GM18511 (cell line): ENCODE measurements around the gene LIMS1.
"Not testable (repeated sequence)": the region's sequence is repeated elsewhere in the genome, so short reads cannot be mapped to it uniquely, and the experiment has no call there.

Experiments
- ATAC-seq: cut with Tn5 transposase; IDR thresholded peaks from one replicate; pipeline ENCODE4 v1.9.1; 2021; ENCODE audit warnings: mild to moderate bottlenecking, moderate library complexity; ENCODE audit not compliant: unreplicated experiment

Gene LIMS1

DNA sequence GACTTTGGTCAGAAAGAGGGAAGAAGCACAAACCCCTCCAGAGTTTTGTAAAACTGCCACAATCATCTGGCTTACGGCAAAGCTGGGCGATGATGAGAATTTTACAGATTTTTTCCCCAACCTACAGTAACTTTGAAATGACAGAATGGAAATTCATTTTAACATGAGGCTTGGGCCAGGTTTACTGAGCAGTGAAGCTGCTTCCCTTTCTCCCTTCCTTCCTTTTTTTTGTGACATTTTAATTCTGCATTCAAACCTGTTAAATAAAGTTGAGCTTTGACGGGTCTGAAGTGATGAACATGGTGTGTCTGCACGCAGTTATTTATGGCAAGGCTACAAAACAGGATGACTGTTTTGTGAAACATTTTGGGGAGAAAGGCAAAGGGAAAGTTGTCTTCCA lies 123.2 kb downstream of the LIMS1 start:
- ATAC-seq, result not testable (repeated sequence)

DNA sequence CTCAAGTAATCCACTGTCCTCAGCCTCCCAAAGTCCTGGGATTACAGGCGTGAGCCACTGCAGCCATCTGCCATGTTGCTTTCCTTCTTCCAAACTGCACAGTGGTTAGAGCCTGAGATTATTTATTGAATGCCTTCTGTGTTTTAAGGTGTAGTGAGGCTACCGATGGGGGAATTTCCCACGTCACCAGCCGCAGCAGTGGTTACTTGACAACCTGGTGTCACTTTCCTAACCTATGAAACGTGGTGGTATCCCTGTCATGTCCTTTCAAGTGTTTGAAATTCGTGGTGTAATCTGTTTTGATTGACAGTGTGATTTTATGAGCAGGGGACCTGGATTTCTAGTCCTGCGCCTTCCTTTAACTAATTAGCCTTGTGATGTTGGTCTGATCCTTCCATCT lies 124.3 kb downstream of the LIMS1 start:
- not testable (repeated sequence) for ATAC-seq

DNA sequence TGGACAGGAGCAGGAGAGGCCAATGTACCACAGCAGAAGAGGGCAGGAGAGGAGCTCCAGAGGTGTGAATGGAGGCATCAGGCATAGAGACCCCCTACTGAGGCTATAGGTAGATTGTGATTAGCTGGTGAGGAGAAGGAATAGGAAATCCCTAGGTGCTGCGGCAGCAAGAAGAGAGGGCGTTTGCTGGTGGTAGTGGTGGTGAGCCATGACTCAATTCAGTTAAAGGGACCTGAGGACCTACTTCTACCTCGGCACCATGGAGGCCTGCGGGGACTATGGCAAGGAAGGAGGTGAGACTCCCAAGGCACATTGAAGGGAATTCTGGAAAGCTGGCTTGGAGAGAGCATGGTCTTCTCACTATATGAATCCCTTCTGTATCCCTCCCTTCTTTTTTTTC lies 127.2 kb downstream of the LIMS1 start:
- ATAC-seq, result peak; percentile 14

DNA sequence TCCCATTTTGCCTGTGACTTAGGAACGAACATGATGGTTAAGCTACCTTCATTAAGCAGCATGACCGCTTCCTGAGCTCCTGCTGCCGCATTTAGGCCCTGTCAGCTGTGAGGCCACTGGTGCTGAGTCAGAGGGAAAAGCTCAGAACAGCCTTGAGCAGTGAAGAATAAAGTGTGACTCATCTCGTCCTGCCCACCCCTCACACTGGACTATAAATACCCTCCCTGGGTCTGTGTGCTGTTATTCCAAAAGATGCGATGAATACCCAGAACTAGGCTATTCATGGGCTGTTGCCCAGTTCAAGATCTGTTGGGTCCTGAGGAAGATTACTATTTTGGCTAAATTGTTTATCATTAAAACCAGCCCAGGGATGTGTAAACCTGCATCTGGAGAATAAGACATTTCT lies 127.9 kb downstream of the LIMS1 start:
- ATAC-seq, result peak; percentile 93

DNA sequence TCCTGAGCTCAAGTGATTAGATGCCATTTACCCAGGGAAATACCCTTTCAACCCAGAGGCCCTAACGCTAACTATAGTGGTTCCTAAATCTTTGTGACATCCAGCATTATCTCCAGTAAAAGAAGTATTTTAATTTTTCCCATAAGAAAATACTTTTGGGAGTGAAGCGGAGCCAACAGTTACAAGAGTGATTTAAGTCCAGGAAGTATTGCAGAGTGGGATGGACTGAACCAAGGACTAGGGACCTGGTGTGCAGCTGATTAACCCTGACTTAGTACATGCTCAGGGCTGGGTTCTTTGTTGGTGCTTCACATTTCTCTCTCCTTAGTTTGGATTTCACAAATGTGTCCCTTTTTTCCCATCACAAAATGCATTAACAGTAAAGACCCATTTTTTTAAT lies 129.1 kb downstream of the LIMS1 start:
- ATAC-seq, result not testable (repeated sequence)

DNA sequence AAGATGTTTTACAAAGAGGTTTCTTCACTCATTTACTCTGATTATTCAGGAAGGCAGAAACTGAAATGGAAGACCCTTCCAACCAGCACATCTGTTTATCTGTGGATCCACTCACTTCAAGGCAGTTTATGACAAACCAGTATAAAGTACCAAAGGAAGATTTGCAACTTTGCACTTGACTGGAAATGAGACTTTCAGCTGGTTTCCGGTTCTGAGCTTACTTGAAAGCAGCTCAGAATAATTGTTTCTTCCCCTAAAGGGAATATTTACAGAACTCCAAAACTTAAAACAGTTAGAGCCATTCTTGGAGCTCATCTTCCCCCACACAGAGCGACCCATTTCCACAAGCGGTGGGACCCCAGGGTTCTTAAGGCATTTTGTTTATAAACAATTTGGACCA lies 129.8 kb downstream of the LIMS1 start:
- peak; percentile 27 for ATAC-seq

DNA sequence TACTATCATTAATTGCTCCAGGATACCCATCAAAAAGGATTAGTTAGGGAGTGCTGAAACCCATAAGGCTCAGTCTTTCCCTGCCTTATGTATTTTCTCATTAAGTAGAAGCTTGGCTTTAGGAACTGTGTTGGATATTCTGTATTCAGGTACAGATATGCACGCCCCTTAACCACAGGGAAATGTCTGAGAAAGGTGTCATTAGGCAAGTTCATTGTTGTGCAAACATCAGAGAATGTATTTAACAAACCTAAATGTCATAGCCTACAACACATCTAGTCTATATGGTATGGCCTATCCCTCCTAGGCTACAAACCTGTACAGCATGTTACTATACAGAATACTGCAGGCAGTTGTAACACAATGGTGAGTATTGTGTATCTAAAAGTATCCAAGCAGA lies 130.7 kb downstream of the LIMS1 start:
- not testable (repeated sequence) for ATAC-seq

DNA sequence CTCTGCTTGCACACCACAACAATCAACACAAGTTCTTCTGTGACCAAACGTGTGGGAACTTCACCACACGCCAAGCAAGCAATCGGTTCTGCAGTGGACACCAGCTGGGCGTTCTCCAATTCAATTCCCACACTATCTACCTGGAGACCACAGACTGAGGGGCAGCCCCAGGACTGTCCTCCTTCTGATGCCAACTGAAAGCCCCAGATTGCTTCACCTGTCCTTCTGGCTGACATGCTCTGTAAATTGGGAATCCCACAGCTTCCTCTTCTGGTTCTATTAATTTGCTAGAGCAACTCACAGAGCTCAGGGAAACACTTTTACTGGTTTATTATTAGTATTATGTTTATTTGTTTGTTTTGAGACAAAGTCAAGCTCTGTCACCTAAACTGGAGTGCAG lies 131.7 kb downstream of the LIMS1 start:
- ATAC-seq, result not testable (repeated sequence)

DNA sequence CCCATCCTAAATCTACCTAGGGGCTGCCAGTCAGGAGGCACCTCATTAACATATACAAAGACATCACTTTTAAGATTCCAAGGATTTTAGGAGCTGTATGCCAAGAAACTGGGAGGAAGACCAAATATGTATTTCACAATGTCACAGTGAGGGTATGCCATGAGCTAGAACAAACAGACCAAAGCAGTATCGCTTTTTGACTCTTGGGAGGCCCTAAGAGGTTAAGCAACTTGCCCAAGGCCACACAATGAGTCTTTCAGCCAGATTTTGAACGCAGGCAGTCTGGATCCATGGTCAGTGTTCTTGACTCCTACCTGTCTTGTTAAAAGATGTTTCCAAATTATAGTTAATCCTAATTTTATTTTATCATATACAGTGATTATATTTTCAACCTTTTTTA lies 132.9 kb downstream of the LIMS1 start:
- not testable (repeated sequence) for ATAC-seq

DNA sequence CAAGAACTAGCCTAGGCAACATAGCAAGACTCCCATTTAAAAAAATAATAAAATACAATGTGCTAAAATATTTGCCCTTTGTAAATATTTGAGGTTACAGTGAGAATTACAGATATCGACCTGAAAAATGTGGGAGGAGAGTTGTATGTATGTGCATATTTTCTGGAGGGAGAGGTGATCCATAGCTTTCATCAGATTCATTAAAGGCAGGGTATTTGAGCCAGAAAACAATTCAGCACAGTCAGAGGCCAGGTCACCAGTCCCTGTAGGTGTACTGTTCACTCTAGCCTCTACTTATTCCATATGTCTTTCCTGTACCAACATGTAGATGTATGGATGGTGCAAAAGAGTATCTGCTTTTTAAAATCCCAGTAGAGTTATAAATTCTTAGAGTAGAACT lies 136.0 kb downstream of the LIMS1 start:
- not testable (repeated sequence) for ATAC-seq

DNA sequence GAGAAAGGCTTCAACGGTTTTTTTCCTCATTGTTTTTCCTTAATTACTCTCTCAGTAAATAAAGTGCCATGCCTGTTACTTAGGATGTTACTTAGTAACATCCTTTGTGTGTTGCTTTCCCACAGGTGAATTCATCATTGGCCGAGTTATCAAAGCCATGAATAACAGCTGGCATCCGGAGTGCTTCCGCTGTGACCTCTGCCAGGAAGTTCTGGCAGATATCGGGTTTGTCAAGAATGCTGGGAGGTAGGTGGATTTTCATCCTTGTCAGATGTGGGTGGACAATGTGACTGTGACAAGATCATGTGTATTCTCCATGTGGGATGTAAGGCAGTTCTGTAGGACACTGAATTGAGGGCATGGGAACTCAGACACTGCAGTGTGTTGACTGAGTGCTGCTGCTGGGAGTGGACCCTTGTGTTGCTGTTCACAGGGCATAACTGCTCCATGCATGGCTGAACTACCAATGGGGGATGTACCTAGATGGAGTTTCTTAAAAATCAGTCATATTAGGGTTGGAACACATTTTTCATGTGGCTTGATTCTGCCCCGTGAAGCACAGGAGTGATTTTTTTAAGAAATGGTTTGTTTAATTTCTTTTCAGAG lies 138.0 kb downstream of the LIMS1 start:
- not testable (repeated sequence) for ATAC-seq

DNA sequence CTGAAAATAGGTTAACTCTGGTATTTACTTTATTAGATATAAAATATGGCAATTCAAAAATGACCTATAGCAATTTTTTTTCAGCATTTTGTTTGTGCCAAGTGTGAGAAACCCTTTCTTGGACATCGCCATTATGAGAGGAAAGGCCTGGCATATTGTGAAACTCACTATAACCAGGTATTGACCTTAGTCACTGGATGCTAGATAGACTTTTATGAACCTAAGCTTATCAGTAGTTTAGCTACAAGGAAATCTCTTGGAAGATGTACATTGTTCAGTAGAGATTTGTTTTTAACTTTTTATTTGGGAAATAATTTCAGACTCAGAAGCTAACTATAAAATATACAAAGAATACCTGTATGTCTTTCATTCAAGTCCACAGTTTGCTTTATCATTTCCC lies 142.3 kb downstream of the LIMS1 start:
- ATAC-seq, result not testable (repeated sequence)

DNA sequence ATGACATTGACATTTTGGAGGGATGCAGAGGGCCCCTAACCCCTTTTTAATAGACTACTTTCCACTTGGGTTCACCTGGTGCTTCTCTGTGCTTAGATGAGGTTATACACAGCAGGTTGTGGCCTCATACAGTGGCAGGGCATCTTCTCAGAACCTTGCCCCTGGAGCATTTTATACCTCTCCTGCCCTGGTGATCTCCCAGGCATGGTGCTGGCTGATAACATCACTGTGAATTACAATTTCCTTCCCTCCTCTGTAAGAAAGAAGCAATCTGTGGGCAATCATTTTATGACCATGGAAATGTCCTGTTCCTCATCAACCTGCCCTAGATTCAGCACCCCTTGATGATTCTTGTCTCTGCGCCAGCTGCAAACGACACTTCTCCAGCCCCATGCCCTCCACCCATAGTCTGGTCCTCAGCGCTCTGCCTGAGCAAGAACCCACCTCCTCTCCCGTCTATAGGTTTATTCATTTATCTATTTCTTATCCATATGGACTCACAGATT lies 143.0 kb downstream of the LIMS1 start:
- ATAC-seq, result not testable (repeated sequence)

DNA sequence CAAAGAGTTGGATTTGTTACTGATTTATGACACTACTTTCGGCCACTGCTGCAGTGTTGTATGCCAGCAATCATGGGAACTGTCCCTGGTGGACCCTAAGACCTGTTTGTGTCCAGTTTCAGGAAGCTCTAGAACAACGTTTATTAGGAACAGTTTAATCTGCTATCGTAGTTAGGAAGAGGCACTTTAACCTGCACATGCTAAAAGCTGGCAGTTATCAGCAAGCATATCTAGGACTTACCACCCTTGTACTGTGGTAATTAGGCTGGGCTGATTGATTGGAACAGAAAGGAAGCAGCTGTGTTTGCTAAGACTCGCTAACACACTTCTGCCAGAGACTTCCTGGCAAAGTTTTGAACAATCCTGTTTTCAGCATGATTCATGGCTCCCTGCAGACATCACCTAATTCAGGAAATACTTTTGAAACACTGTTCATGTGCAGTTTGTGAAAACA lies 144.0 kb downstream of the LIMS1 start:
- not testable (repeated sequence) for ATAC-seq

DNA sequence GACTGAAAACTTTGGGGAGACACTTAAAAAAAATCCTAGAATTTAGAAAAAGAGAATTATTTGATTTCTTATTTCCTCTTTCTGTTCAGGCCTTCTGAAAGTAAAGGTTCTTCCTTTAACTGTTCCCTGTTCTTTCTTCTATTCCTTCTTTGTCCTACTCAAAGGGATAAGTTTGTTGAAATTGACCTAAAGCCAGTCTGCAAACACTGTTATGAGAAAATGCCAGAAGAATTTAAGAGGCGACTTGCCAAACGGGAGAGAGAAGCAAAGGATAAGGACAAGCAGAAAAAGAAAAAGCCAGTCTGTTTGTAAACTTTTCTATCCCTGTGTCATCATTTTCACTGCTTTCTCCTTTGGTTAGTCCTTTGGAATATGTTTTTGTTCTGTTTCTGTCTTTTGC lies 146.5 kb downstream of the LIMS1 start:
- not testable (repeated sequence) for ATAC-seq

DNA sequence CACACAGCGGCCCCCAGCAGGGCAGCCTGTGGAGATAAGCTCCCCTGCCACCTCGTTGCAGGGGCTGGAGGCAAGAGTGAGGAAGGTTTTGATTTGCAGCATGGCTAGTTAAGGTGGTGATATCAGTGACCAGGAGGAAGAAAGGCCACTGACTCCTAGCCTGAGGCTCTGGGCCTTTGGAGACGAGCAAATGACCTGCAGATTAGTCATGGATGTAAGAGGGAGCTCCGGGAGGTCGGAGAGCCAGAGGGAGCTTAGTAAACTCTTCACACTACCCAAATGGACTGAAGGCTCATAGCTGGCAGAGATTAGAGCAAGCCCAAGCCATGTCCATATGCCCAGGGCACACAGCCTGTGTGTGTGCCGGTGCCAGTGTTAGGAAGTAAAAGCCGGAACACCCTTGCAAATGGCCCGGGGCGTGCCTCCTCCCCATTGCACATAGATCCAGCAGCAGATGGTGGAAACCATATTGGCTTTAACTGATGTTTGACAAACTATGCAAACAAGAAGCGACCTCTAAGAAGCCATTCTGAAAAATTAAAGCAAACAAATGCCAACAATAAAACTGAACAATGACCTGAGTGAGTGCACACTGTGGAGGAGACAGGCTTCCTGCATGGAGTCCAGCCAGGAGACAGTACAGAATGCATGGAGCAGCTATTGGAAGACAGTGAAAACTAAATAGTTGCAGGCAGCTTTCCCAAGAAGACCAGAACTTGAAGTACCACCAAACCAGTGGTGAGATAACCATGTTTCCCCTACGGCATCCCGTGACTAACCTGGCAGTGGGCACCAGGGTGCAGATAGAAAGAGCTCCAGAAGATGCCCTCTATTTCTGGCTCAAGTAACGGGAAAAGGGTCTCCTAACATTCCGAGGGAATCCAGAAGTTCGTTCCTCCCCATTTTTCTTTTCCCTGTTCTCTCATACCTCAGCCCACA lies 154.8 kb downstream of the LIMS1 start:
- not testable (repeated sequence) for ATAC-seq

DNA sequence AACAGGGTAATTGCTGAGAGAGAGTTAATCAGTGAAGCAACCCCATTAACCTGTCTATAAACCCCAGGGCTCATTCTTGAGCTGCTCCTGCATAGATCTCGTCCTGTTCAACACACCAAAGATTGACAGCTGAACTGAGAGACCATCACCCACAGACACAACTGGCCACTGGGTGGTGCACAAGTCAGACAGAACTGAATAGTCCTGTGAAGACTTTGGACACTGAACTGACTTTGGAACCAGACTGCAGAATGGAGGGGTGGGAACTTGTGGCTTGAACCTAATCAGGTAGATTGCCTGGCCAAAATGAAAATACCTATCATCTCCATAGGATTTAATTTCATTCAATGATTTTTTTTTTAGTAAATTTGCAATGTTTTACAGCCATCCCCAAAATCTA lies 155.7 kb downstream of the LIMS1 start:
- ATAC-seq, result peak; percentile 85

DNA sequence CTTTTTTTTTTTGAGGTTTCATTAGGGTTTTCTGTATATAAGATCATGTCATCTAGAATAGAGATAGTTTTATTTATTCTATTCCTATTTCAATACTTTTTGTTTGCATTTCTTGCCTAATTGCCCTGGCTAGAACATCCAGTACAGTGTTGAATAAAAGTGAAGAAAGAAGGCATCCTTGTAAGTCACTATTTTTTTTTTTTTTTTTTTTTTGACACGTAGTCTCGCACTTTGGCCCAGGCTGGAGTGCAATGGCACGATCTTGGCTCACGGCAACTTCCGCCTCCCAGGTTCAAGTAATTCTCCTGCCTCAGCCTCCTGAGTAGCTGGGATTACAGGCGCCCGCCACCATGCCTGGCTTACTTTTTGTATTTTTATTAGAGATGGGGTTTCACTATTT lies 157.2 kb downstream of the LIMS1 start:
- ATAC-seq, result no peak

DNA sequence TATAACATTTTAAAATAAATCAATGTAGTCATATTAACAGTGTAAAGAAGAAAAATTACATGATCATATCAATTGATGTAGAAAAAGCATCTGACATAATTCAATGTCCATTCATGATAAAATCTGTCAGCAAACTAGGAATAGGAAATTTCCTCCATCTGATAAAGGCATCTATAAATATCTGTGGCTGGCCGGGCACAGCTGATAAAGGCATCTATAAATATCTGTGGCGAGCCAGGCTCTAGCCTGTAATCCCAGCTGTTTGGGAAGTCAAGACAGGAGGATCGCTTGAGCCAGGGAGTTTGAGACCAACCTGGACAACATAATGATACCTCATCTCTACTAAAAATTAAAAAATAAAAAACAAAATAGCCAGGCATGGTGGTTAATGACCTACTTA lies 166.9 kb downstream of the LIMS1 start:
- ATAC-seq, result no peak

DNA sequence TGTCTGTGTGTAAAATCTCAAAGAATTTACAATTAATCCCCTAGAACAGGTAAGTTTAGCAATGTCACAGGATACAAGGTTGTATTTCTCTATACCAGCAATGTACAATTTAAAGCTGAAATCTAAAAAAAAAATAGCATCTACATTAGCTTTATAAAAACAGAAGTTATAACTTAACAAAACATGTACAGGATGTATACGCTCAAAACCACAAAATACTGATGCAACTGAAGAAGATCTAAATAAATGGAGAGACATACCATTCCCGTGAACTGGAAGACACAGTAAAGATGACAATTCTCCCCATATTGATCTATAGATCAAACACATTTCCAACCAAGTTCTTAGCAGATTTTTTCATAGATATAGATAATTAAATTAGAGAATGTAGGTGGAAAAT lies 167.5 kb downstream of the LIMS1 start:
- no peak for ATAC-seq

DNA sequence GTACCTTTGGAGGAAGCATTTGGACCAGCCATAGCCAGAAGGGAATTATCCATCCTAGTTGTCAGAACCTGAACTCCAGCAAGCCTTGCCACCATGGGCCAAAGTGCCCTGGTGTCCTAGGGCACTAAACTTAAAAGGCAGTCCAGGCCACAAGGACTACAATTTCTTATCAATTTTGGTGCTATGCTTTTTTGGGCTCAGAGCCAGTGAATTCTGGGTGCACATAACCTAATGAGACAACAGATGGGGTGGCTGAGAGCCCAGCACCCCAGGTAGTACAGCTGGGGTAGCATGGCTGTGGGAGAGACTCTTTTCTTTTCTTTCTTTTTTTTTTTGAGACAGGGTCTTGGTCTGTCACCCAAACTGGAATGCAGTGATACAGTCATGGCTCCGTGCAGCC lies 170.6 kb downstream of the LIMS1 start:
- ATAC-seq, result no peak

DNA sequence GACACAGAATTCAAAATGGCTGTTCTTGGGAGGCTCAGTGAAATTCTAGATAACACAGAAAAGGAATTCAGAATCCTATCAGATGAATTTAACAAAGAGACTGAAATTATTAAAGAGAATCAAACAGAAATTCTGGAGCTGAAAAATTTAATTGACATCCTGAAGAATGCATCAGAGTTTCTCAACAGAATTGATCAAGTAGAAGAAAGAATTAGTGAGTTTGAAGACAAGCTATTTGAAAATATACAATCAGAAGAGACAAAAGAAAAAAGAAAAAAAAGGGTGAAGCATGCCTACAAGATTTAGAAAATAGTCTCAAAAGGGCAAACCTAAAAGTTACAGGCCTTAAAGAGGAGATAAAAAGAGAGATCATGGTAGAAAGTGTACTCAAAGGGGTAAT lies 173.0 kb downstream of the LIMS1 start:
- no peak for ATAC-seq
